NCI-H748 (cell line): Measurements from ENCODE around the gene SLC29A2.
"Not testable (repeated sequence)": the region's sequence is repeated elsewhere in the genome, so short reads cannot be mapped to it uniquely, and the experiment has no call there.

Source experiments
- DNase-seq: peaks from one replicate; lab custom pipeline; 2025; ENCODE audit not compliant: unreplicated experiment; lab: John Stamatoyannopoulos, UW

SLC29A2 gene

DNA sequence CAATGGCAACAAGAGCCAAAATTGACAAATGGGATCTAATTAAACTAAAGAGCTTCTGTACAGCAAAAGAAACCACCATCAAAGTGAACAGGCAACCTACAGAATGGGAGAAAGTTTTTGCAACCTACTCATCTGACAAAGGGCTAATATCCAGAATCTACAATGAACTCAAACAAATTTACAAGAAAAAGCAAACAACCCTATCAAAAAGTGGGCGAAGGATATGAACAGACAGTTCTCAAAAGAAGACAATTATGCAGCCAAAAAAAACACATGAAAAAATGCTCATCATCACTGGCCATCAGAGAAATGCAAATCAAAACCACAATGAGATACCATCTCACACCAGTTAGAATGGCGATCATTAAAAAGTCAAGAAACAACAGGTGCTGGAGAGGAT lies 51.3 kb downstream of the SLC29A2 start:
- DNase-seq = not testable (repeated sequence)

DNA sequence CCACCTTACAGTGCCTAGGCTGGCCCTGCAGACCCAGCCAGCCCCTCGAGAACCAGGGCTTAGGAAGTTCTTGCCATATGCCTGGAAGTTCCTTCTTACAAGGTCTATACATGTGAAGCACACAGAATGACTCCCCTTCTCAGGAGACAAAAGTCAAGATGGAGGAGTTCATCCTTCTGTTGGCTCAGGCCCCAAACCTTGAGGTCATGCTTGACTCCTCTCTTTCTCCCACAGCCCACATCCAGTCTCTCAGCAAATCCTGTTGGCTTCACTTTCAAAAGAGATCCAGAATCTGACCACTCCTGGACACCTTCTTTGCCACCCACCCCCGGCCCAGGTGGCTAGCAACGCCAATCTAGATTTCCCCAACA lies 53.0 kb downstream of the SLC29A2 start:
- no peak for DNase-seq

GRCh38 chr11:66317723-66318599 lies 53.6 kb downstream of the SLC29A2 start:
- DNase-seq = no peak

GRCh38 chr11:66317322-66317722 lies 54.2 kb downstream of the SLC29A2 start:
- no peak for DNase-seq

- no peak for DNase-seq
Observed at GRCh38 chr11:66316849-66317251, 54.7 kb downstream of the SLC29A2 start, which contains the start of gene CD248. CD248 (minus strand) TSS chr11:66317044; CDS start chr11:66317027, 17 bp downstream.

- no peak for DNase-seq
Observed at GRCh38 chr11:66315921-66316811, 55.4 kb downstream of the SLC29A2 start.

DNA sequence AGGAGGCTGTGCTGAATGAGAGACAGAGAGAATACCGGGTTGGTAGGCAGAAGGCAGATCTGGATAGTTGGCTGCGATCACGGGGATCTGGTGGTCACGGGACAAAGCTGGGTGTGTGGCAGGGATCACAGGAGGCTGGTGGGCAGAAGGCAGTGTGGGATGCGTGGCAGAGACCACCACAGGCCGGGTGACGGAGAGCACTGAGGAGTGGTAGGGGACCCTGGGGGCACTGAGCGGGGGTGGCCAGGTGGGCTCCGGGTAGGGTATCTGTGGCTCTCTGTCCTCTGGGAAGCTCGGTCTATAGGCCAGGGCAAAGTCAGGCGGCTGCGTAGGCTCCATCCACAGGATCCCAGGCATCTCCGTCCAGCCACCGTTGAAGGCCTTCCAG lies 56.1 kb downstream of the SLC29A2 start:
- no peak for DNase-seq

GRCh38 chr11:66314561-66315497 lies 56.7 kb downstream of the SLC29A2 start:
- no peak for DNase-seq

- no peak for DNase-seq
Observed at GRCh38 chr11:66314186-66314501, 57.4 kb downstream of the SLC29A2 start.

- no peak for DNase-seq
Observed at GRCh38 chr11:66313321-66314185, 58.0 kb downstream of the SLC29A2 start.

DNA sequence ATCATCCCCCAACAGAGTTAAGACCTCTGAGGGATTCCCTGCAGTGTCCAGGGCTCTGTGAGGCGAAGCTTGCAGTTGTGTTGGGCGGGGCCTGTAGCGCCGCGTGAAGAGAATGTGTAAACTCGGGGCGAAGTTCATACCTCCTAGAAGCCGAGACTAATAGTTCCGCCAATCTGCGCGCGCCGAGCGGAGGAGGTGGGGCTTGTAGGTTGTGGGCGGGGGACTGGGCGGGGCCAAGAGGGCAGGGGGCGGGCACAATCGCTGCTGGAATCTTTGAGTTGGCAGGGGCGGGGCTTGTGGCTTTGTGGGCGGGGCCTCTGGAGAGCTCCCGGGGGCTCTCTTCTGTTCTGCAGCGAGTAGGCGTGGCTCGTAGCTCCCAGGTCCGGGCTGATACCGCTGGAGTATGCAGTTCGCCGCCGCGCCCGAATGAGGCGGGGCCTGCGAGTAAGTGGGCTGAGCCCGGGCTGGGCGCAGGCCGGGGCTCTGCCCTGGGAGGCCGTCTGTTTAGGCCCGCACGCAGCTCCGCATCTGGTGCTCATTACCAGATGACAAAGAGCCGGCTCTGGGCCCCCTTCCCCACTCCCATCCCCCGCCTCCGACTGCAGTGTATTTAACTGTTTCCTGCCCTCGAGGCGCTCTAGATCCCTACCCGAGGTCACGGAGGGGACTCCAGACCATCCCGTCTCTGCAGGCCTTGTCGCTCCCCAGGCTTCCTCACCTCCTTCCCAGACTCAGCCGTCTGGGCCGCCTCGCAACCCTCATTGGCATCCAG lies 58.8 kb downstream of the SLC29A2 start:
- DNase-seq = peak; percentile 97
